ENCODE results near the gene LRIT3.

DNA sequence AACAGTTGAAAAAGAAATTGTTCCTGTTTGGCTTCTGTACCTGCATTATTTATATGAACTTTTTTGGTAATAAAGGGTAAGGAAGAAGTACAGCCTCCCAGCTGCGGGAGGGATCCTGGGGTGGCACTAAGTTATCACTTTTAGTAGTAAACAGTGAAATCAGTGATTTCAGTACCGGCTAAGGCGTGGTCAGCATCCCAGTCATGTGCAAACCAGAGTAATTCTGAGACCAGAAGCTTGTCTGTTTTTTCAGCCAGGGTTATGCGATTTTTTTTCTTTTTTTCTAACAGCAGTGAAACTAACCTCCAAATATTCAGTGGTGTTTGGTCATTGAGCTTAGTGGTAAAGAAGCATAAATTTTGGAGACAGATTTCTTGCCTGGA is 68.1 kb downstream of the LRIT3 start:
- TF ChIP-seq POLR2A (IDR thresholded peaks at IDR 0.05) = no peak
- TF ChIP-seq, protein P1, sequence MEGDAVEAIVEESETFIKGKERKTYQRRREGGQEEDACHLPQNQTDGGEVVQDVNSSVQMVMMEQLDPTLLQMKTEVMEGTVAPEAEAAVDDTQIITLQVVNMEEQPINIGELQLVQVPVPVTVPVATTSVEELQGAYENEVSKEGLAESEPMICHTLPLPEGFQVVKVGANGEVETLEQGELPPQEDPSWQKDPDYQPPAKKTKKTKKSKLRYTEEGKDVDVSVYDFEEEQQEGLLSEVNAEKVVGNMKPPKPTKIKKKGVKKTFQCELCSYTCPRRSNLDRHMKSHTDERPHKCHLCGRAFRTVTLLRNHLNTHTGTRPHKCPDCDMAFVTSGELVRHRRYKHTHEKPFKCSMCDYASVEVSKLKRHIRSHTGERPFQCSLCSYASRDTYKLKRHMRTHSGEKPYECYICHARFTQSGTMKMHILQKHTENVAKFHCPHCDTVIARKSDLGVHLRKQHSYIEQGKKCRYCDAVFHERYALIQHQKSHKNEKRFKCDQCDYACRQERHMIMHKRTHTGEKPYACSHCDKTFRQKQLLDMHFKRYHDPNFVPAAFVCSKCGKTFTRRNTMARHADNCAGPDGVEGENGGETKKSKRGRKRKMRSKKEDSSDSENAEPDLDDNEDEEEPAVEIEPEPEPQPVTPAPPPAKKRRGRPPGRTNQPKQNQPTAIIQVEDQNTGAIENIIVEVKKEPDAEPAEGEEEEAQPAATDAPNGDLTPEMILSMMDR (IDR thresholded peaks at IDR 0.05) = no peak
